Measurements from ENCODE around the gene IP6K3. TPM values are rescaled to one million over a fixed set of nuclear protein-coding genes. Genes with fewer than 3 reads are reported as not detected.

IP6K3 gene
- total RNA-seq, 4 donors from 2014 or later, result 0.51 to 0.83 TPM; not detected in 2

DNA sequence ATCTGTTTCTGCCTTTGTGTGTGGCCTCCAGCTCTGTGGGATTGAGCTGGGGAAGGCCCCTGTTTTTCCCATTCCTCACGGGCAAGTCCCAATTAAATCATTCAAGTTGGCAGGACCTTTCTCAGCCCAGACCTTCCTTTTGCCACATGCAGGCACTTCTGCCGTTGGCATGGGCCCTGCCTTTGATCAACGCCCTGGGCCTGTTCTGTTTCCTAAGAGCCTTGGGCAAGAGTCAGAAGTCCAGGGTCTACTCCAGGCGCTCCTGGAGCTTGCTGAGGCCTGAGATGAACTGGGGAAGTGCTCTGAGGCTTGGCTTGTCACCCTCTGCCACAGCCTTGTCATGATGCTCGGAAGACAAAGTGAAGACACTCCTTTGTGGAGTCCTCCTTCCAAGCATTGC is 7.1 kb downstream of the IP6K3 start:
- Histone ChIP-seq H3K9me3 (no peaks in the 10 kb centered on the region), H3K27ac (no peak overlapping the region), H3K4me1 (peaks cover 8% of the 10 kb centered on the region), H3K36me3 (no peaks in the 10 kb centered on the region), H3K27me3 (peaks cover 15% of the 10 kb centered on the region), H3K4me3 (no peak overlapping the region)
- TF ChIP-seq POLR2AphosphoS5 (IDR thresholded peaks at IDR 0.05) (no peak), EP300 (IDR thresholded peaks at IDR 0.05) (no peak), POLR2A (IDR thresholded peaks at IDR 0.05) (no peak)
- TF ChIP-seq, protein P1, sequence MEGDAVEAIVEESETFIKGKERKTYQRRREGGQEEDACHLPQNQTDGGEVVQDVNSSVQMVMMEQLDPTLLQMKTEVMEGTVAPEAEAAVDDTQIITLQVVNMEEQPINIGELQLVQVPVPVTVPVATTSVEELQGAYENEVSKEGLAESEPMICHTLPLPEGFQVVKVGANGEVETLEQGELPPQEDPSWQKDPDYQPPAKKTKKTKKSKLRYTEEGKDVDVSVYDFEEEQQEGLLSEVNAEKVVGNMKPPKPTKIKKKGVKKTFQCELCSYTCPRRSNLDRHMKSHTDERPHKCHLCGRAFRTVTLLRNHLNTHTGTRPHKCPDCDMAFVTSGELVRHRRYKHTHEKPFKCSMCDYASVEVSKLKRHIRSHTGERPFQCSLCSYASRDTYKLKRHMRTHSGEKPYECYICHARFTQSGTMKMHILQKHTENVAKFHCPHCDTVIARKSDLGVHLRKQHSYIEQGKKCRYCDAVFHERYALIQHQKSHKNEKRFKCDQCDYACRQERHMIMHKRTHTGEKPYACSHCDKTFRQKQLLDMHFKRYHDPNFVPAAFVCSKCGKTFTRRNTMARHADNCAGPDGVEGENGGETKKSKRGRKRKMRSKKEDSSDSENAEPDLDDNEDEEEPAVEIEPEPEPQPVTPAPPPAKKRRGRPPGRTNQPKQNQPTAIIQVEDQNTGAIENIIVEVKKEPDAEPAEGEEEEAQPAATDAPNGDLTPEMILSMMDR (IDR thresholded peaks at IDR 0.05), result no peak
- 71% methylated on average over 5 of the region's 5 CpGs for WGBS
- DNase-seq (ENCODE audit: low spot score in 2 of 2), result no peak

DNA sequence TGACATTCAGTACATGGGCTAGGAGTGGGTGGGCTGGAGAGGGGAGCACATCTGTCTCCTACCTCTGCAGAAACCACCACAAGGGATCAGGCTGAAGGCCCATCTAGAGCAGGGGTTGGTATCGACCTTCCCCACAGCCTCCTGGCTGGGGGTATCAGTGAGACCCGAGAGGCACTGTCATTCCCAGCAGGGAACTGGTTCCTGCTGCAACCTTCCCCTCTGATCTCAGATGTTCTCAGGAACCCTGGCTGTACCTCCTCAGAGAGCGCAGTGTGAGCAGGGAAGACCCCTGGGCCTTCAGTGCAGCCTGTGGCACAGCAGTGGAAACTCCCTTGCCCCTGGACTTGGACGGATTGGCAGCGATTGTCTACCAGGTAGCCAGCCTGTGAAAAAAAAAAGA is 7.8 kb downstream of the IP6K3 start:
- peaks cover 2% of the 10 kb centered on the region for H3K4me1 ChIP-seq
- TF ChIP-seq POLR2AphosphoS5 (IDR thresholded peaks at IDR 0.05), result no peak
- no peak for TF ChIP-seq POLR2A (IDR thresholded peaks at IDR 0.05)
- TF ChIP-seq EP300 (IDR thresholded peaks at IDR 0.05), result no peak
- TF ChIP-seq, protein P1 (IDR thresholded peaks at IDR 0.05), result no peak
- H3K4me3 ChIP-seq, result no peak overlapping the region
- H3K27ac ChIP-seq, result no peak overlapping the region
- H3K36me3 ChIP-seq, result no peaks in the 10 kb centered on the region
- DNase-seq (ENCODE audit: low spot score in 2 of 2), result no peak
- no CpG with 5 or more reads among the region's 5 CpGs for WGBS
- H3K9me3 ChIP-seq, result no peaks in the 10 kb centered on the region
- H3K27me3 ChIP-seq, result peaks cover 12% of the 10 kb centered on the region

DNA sequence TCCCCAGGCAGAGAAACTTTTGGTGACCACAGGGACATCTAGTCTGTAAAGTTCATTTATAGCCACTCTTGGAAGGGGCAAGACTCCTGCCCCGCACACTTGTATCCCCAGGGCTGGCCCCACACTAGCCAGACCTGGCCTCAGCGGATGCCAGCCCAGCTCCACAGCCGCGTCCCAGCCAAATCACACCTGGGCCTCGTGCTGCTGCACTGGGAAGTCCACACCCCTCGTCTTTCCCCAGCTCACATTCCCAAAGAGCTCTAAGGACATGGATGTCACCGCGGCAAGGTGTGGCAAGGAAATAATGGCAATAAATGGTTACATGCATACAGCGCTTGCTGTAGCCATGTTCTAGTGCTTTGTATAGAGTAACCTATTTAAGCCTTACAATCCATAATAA is 8.6 kb downstream of the IP6K3 start:
- H3K27me3 ChIP-seq, result peaks cover 11% of the 10 kb centered on the region
- H3K4me1 ChIP-seq, result no peaks in the 10 kb centered on the region
- TF ChIP-seq POLR2AphosphoS5 (IDR thresholded peaks at IDR 0.05) (no peak), POLR2A (IDR thresholded peaks at IDR 0.05) (no peak)
- TF ChIP-seq, protein P1 (IDR thresholded peaks at IDR 0.05), result no peak
- no peak overlapping the region for H3K27ac ChIP-seq
- DNase-seq (ENCODE audit: low spot score in 2 of 2), result no peak
- H3K9me3 ChIP-seq, result no peaks in the 10 kb centered on the region
- 89% methylated on average over 9 of the region's 9 CpGs for WGBS
- no peaks in the 10 kb centered on the region for H3K36me3 ChIP-seq
- H3K4me3 ChIP-seq, result no peak overlapping the region

DNA sequence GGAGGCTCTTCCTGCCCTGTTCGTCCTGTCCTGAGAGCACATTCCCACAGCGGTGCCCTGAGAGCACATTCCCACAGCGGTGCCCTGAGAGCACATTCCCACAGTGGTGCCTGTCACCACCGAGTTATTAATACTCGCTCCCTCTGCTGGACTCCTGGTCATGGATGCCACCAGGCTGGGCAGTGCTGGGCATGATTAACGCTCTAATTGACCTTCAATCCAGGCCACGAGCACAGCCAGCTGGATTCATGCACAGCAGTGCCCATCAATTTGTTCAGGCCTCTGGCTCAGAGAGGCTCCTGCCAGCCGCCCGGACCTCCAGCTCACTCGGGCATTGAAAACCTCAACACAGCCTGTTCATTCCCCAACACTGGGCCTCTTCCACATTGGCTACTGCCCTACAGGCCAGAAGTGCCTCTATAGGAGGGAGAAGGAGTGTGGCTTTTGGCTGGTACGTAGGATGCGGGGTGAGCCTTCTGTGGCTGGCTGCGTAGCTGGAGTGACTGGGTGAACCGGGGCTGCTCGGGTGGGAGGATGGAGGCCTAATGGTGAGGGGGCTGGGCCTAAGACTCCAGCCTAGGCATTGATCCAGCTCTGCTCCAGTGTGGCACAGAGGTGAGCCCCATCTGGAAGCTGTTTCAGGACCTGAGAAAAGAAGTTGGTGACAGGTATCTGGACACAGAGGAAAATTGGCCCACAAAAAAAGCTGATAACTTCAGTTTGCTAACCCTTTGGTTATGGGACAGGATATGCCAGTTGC is 9.3 kb downstream of the IP6K3 start:
- H3K4me3 ChIP-seq, result no peak overlapping the region
- TF ChIP-seq POLR2A (IDR thresholded peaks at IDR 0.05) (no peak), EP300 (IDR thresholded peaks at IDR 0.05) (no peak), POLR2AphosphoS5 (IDR thresholded peaks at IDR 0.05) (no peak)
- TF ChIP-seq, protein P1 (IDR thresholded peaks at IDR 0.05), result no peak
- no peaks in the 10 kb centered on the region for H3K4me1 ChIP-seq
- H3K27me3 ChIP-seq, result peaks cover 5% of the 10 kb centered on the region
- no peak for DNase-seq (ENCODE audit: low spot score in 2 of 2)
- H3K9me3 ChIP-seq, result no peaks in the 10 kb centered on the region
- 80% methylated on average over 14 of the region's 15 CpGs for WGBS
- H3K27ac ChIP-seq, result no peak overlapping the region
- no peaks in the 10 kb centered on the region for H3K36me3 ChIP-seq

DNA sequence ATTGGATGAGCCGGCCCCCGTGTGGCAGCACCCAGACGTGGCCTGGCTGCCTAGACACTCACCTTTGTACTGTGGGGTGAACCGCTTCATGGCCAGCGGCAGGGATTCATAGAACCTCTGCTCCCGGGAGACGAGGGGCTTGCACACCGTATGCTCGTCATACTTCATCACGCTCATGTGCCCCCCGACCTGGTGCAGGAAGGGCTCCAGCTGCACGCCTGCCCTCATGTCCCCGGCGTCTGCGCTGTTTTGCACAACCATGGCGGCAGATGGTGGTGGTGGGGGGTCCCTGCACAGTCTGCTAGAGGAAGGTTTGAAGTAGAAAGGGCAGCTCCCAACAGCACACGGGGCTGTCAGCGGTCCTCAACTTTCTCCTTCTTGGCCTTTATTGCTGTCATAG is 11.5 kb downstream of the IP6K3 start:
- no peaks in the 10 kb centered on the region for H3K4me1 ChIP-seq
- H3K36me3 ChIP-seq, result no peaks in the 10 kb centered on the region
- H3K4me3 ChIP-seq, result no peak overlapping the region
- no peaks in the 10 kb centered on the region for H3K9me3 ChIP-seq
- DNase-seq (ENCODE audit: low spot score in 2 of 2), result no peak
- 84% methylated on average over 18 of the region's 18 CpGs for WGBS
- no peak overlapping the region for H3K27ac ChIP-seq
- H3K27me3 ChIP-seq, result no peaks in the 10 kb centered on the region
- TF ChIP-seq, protein P1 (IDR thresholded peaks at IDR 0.05), result no peak
- TF ChIP-seq POLR2AphosphoS5 (IDR thresholded peaks at IDR 0.05) (no peak), EP300 (IDR thresholded peaks at IDR 0.05) (no peak), POLR2A (IDR thresholded peaks at IDR 0.05) (no peak)
